NCI-H524 (cell line): Measurements from ENCODE around the gene OGT.
A peak's percentile ranks its signal among the peaks of the same experiment; 100 is the strongest.
"Not testable (repeated sequence)": the region's sequence is repeated elsewhere in the genome, so short reads cannot be mapped to it uniquely, and the experiment has no call there.

Experiments used
- DNase-seq, 2 experiments: peaks; one replicate each; lab custom pipeline; 2025; lab: John Stamatoyannopoulos, UW

The OGT gene

DNA sequence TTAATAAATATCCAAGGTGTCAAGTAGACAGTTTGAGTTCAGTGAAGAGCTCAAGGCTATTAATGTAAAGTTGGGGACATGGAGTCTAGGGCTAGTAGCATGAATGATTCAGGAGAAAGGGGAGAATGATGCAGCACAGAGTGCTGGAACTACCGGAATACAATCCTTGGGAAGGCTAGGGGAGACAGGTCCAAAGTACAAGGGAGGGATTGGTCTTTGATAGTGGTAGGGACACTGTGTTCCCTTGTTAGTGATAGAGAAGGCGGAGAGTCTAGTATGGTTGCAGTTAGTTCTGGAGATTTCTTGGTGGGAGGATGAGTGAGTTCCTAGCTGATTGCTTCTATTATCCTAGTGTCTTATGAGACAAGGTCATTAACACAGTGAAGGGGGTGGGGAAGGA, 54.0 kb downstream of the OGT start:
- no peak for DNase-seq

- DNase-seq: not testable (repeated sequence)
These were observed 60.3 kb downstream of the OGT start for GRCh38 chrX:71593210-71593609.

DNA sequence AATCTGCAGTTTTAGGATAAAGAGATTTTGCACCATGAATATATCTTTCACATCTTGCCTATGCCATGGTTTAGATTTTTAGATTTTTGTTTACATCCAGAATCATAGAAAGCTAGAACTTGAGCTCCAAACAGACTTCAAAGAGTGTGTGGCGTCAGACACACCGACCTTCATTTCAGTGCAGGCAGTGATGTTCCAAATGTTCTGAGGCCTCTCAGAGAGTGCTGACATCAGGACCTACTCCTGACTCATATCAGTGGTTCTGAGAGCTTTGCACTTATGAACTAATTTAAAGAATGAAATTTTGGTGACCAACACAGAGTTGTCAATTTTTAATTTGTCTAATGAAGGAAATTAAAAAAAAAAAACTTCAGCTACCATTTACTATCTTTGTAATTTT, 67.1 kb downstream of the OGT start:
- DNase-seq: no peak

GRCh38 chrX:71603618-71604017, 70.7 kb downstream of the OGT start:
- no peak for DNase-seq

- no peak for DNase-seq
These were observed 71.2 kb downstream of the OGT start for GRCh38 chrX:71604141-71604540.

- no peak for DNase-seq
These were observed 72.1 kb downstream of the OGT start for GRCh38 chrX:71604796-71605568.

GRCh38 chrX:71606536-71607216, 73.8 kb downstream of the OGT start:
- DNase-seq: peak in 1 of 2 experiments; percentile 15

DNA sequence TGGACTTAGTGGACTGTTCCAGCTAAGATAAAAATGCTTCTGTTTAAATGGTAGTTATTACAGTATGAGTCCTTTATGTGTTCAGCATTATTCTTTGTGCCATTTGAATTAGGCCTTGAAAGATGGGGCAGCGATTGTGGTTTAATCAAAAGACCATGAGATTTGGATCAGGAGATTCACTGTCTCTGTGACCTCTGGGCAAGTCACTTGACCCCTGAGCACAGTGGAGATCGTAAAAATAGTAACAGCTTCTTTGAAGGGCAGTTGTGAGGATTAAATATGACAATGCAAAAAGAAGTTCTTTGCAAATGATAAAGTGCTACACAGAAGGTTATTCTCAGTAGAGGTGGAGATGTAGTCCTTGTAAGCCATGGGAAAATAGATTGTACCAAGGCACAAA, 74.6 kb downstream of the OGT start:
- DNase-seq: no peak

DNA sequence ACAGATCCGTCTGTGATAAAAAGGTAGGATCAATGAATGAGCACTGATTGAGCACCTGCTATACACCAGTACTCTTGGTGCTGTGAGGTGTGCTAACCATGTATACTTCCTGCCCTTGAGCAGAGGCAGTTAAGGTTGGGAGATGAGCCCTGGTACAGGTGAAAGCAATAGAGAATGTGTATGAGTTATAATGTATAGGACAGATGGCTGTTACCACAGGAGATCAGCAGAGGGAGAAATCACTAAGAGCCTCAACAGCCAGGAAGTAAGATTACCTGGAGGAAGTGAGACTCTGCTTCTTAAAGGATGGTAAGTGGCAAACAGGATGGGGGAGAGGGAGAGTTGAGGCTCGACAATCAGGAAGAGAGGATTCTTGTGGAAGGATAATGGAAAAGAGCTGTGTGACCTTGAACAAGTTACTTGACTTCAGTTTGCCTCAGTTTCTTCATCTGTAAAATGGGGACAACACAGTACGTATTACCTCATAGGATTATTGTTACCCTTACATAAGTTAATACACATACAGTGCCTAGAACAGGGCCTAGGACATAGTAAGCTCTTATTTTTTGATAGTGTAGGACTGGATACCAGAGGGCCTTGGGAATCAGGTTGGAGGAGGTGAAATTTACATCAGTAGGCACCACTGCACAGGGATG, 76.3 kb downstream of the OGT start:
- no peak for DNase-seq

DNA sequence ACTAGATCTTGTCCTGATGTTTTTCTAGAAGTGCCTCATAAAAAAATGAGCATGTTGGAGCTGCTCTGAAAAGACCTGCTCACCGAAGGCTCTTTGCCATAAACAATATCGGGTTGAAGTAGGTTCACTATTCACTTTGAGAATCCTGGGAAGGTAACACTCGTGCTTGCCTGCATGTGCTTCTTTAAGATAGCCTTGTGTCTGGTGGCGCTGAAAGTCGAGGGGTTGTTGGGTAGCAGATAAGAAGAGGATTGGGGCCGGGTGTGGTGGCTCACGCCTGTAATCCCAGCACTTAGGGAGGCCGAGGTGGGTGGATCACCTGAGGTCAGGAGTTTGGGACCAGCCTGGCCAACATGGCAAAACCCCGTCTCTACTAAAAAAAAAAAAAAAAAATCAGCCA, 78.8 kb downstream of the OGT start:
- not testable (repeated sequence) for DNase-seq

DNA sequence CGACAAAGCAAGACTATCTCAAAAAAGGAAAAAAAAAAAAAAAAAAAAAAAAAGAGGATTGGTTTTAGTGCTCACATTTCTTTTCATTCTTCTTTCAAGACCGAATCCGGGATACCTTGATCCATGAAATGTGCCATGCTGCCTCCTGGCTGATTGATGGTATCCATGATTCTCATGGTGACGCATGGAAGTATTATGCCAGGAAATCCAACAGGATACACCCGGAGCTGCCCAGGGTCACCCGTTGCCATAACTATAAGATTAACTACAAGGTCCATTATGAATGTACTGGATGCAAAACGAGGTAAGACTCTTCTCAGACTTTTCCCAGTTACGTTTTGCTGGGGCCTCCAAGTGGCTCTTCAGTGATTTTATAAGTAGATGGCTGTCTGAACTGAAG, 79.4 kb downstream of the OGT start:
- no peak for DNase-seq

- no peak for DNase-seq
These were observed 82.2 kb downstream of the OGT start for GRCh38 chrX:71615056-71615455.

- DNase-seq: no peak
These were observed 83.0 kb downstream of the OGT start for GRCh38 chrX:71615954-71616353.

DNA sequence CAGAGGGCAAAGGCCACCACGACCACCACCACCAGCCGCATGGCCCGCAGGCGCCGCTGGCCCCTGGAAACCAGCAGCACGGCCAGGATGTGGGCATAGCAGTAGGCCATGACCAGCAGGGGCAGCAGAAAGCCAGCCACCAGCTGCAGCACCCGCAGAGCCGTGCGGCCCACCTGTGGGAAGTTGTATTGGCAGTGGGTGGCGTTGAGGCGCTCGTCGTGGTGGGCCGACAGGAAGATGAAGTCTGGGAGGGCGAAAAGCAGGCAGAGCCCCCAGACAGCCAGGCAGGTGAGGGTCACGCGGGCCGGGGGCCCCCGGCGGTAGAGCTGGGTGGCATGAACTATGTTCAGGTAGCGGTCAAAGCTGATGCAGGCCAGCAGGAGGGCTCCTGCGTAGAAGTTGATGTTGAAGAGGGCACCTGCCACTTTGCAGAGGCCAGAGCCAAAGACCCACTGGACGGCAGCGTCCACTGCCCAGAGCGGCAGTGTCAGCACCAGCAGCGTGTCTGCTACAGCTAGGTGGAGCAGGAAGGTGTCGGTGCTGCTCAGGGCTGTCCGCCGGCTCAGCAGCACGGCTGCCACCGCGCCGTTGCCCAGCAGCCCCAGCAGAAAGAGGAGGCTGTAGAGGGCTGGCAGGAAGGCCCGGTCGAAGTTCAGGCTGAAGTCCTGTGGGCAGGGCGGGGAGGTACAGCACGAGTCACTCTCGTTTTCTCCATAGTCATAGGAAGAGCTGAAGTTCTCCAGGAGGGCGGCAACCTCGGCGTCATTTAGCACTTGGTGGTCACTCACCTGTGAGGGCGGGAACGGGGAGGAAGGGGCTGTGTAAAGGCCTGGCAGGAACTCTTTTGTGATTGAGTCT, 84.0 kb downstream of the OGT start:
- no peak for DNase-seq

GRCh38 chrX:71617742-71618141, 84.8 kb downstream of the OGT start:
- no peak for DNase-seq

DNA sequence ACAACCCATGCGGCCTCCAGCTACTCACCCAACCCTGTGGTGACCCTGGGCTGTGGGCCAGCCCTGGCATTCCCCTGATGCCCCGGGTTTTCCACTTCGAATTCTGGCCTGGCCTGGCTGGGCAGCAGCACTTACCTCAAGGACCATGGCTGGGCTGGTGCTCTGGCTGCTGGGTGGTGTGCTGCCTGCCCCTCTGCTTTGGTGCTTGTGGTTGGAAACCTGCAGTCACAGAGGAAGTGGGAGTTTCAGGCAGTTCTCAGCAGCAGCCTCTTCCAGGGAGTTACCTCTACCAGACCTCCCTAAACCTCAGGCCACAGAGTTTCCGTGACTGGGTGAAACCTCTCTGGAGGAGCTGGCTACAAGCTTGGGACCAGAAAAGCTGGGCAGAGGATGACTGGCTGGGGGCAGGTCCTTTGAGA, 85.4 kb downstream of the OGT start, which contains the start of gene CXCR3:
Gene CXCR3 (minus strand): TSS at position 209 of the 419 bp plus-strand sequence. CDS start 62 bp downstream, at position 147.
- DNase-seq: no peak

- no peak for DNase-seq
These were observed 85.9 kb downstream of the OGT start for GRCh38 chrX:71618787-71619186.

- no peak for DNase-seq
These were observed 86.3 kb downstream of the OGT start for GRCh38 chrX:71619193-71619592.

- no peak for DNase-seq
These were observed 87.1 kb downstream of the OGT start for GRCh38 chrX:71619986-71620385.

DNA sequence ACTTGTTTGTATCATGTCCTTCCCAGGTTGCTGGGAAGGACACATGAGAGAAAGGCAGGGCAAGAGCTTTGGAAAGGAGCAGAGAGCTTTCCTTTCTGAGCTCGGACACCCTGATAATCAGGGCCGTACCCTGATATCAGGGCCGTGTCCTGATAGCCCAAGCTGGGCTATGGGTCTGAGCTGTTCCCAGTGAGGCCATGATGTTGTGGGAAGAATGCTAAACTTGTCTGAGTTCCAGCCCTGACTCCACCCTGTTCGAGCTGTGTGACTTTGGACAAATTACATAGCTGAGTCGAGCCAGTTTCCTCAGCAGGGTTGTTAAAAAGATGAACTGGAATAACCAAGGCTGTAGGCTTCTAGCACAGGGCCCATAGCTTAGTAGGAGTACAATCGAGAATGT, 88.7 kb downstream of the OGT start:
- DNase-seq: no peak

DNA sequence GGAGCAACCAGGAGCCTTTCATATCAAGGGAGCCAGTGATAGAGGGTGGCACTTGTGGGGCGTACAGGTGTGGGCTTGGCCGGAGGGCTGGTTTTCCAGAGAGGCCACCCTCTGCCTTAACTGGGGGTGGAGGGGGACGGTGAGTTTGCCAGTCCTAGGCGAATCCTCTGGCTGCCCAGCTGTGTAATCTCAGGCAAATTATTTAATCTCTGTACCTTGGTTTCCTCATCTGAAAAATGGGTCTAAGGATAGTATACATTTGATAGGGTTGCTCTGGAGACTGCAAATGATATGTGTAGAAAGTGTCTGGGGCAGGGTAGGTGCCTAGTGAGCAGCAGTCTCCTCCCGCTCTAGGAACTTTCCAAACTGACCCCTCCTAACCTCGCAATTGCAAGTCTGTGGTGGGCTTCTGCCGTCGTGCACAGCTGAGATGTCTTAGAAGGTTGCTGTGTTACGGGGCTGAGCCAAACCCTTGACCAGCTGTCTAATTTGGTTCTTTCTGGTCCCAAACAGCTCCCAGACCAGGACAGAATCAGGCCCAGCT, 89.2 kb downstream of the OGT start:
- no peak for DNase-seq
